Measurements from ENCODE around the gene CRYGD. TPM values are rescaled to one million over a fixed set of nuclear protein-coding genes. Genes with fewer than 3 reads are reported as not detected.

Gene CRYGD
- polyA plus RNA-seq, 2 of the 4 experiments (the other 2 are of a cell fraction) = not detected

DNA sequence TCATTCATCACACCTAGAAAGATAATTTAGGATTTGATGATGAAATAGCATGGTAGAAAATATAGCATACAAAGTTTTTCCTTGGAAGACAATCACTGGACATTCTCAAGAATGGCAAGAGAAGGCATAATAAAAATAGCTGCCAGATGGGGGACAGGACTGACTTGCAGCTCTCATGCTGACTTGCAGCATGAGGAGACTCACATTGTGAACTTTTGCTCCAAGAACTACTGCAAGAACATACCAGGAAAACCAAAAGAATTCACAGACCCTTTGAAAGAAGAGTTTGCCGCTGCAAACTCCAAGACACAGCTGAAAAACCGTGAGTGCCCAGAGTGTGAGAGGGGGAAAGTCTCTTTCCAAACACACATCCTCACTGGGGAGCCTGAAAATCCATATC, 47.0 kb downstream of the CRYGD start:
- 69% methylated on average over 2 of the region's 2 CpGs for WGBS (ENCODE audit: missing lambda C conversion rate)
- Histone ChIP-seq H3K9me3 (no peaks in the 10 kb centered on the region), H3K27ac (no peak overlapping the region), H3K4me1 (no peaks in the 10 kb centered on the region), H3K4me2 (no peak overlapping the region), H3K4me3 (no peak overlapping the region)
- ChIA-PET CTCF (interaction anchor here (1.1 to 14.0 kb wide), 4 partner anchors 9 to 331 kb away, joined by 3 to 202 read pairs (median 5); no protein-coding TSS in a partner anchor), POLR2A (no interaction called here)
- FAIRE-seq = no peak
- TF ChIP-seq, protein P1, sequence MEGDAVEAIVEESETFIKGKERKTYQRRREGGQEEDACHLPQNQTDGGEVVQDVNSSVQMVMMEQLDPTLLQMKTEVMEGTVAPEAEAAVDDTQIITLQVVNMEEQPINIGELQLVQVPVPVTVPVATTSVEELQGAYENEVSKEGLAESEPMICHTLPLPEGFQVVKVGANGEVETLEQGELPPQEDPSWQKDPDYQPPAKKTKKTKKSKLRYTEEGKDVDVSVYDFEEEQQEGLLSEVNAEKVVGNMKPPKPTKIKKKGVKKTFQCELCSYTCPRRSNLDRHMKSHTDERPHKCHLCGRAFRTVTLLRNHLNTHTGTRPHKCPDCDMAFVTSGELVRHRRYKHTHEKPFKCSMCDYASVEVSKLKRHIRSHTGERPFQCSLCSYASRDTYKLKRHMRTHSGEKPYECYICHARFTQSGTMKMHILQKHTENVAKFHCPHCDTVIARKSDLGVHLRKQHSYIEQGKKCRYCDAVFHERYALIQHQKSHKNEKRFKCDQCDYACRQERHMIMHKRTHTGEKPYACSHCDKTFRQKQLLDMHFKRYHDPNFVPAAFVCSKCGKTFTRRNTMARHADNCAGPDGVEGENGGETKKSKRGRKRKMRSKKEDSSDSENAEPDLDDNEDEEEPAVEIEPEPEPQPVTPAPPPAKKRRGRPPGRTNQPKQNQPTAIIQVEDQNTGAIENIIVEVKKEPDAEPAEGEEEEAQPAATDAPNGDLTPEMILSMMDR (IDR thresholded peaks at IDR 0.05) = no peak
- ATAC-seq = no peak
- no peak for DNase-seq (ENCODE audit: low read depth in 1 of 2, low spot score in 1 of 2)

DNA sequence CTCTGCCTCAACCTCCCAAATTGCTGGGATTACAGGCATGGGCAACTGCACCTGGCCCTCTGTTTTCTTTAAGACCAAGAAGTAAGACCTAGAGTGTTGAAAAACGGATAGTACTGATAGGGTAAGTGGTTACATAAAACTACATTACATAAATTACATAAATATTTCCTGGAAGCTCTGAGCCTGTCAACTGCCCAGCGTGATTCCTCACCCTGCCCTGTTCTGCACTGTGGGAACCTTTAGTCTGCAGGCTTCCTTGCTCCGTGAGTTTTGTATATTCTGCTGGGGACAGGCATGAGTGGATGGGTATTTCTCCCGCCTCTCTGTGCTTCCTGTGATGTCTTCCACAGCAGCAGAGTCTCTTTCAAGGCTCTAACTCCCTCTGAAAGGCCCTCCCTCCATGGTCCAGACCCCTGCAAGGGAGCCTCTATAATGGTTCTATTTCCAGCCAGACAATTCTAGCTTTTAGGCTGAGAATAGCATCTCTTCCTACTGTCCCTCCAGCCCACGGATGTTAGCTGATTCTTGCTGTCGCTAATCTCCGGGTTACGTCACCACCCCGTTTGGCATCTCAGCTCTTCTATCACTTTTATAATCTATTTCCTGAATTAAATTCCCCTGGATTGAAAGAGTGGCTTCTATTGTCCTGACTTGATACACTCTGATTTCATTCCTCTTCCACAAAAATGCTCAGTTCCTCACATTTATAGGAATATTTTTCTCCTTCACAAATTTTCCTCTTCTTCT, 49.5 kb downstream of the CRYGD start:
- H3K4me1 ChIP-seq = no peaks in the 10 kb centered on the region
- FAIRE-seq = no peak
- ATAC-seq = no peak
- no peak for DNase-seq (ENCODE audit: low read depth in 1 of 2, low spot score in 1 of 2)
- 65% methylated on average over 9 of the region's 9 CpGs for WGBS (ENCODE audit: missing lambda C conversion rate)
- no peaks in the 10 kb centered on the region for H3K9me3 ChIP-seq
- no peak overlapping the region for H3K4me3 ChIP-seq
- no peak for TF ChIP-seq EHF (CRISPR knock-in tag; IDR thresholded peaks at IDR 0.05)
- no peak for TF ChIP-seq NR3C1 (IDR thresholded peaks at IDR 0.05)
- TF ChIP-seq CBX8 (IDR thresholded peaks at IDR 0.05) = no peak
- TF ChIP-seq BHLHE40 (IDR thresholded peaks at IDR 0.05; ENCODE audit: low read depth, low read length) = no peak
- TF ChIP-seq ZSCAN20 (CRISPR knock-in tag; IDR thresholded peaks at IDR 0.05) = no peak
- TF ChIP-seq TP53 (CRISPR knock-in tag; IDR thresholded peaks at IDR 0.05) = no peak
- TF ChIP-seq, protein P2, sequence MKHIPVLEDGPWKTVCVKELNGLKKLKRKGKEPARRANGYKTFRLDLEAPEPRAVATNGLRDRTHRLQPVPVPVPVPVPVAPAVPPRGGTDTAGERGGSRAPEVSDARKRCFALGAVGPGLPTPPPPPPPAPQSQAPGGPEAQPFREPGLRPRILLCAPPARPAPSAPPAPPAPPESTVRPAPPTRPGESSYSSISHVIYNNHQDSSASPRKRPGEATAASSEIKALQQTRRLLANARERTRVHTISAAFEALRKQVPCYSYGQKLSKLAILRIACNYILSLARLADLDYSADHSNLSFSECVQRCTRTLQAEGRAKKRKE (CRISPR knock-in tag; IDR thresholded peaks at IDR 0.05; ENCODE audit: low read depth) = no peak
- TF ChIP-seq MYC (IDR thresholded peaks at IDR 0.05; ENCODE audit: borderline replicate concordance, low read length) = no peak
- TF ChIP-seq, protein P3, sequence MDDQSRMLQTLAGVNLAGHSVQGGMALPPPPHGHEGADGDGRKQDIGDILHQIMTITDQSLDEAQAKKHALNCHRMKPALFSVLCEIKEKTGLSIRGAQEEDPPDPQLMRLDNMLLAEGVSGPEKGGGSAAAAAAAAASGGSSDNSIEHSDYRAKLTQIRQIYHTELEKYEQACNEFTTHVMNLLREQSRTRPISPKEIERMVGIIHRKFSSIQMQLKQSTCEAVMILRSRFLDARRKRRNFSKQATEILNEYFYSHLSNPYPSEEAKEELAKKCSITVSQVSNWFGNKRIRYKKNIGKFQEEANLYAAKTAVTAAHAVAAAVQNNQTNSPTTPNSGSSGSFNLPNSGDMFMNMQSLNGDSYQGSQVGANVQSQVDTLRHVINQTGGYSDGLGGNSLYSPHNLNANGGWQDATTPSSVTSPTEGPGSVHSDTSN (IDR thresholded peaks at IDR 0.05) = no peak
- TF ChIP-seq SMC3 (IDR thresholded peaks at IDR 0.05) = no peak
- TF ChIP-seq ZNF302 (CRISPR knock-in tag; IDR thresholded peaks at IDR 0.05) = no peak
- TF ChIP-seq, protein P4, sequence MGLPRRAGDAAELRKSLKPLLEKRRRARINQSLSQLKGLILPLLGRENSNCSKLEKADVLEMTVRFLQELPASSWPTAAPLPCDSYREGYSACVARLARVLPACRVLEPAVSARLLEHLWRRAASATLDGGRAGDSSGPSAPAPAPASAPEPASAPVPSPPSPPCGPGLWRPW (IDR thresholded peaks at IDR 0.05) = no peak
- TF ChIP-seq TFCP2L1 (CRISPR knock-in tag; IDR thresholded peaks at IDR 0.05) = no peak
- no peak overlapping the region for H3K4me2 ChIP-seq
- CTCF ChIA-PET = interaction anchor here (0.5 to 14.0 kb wide), 4 partner anchors 11 to 379 kb away, joined by 3 to 202 read pairs (median 5); no protein-coding TSS in a partner anchor
- no peak overlapping the region for H3K27ac ChIP-seq
- POLR2A ChIA-PET = no interaction called here

DNA sequence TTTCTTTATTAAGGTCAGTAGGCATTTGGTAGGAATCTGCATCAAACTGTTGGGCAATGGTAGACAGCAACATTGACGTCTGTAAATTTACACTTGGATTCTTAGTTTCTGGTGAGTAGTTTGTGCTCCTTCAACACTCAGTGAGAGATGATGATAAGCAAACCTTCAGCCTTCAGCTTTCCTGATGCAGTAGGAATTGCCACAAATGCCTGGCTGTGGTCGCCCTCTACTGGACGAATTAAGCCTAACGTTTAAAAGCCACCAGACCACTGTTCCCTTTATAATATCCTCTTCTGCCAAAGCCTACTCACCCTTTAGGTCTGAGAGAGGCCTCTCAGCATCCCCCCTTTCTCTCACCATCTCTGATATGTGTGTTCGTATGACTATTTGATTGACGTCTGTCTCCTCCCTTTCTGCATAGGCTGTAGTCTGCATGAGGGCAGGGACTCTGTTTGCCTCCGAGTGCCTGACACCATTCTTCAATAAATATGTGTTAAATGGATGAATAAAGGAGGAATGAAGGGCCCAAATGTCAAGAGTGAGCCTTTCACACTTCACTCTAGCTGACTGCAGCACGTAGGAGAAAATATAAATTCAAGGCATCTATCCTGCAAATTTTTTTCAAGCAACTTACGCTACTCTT, 52.0 kb downstream of the CRYGD start:
- WGBS (ENCODE audit: missing lambda C conversion rate) = 22% methylated on average over 9 of the region's 9 CpGs
- H3K4me1 ChIP-seq = no peaks in the 10 kb centered on the region
- no peaks in the 10 kb centered on the region for H3K9me3 ChIP-seq
- POLR2A ChIA-PET = interaction anchor here (1.0 kb wide), 1 partner anchor 327 kb away, joined by 4 read pairs; no protein-coding TSS in a partner anchor
- H3K27ac ChIP-seq = no peak overlapping the region
- peak; percentile 95 to 97 for ATAC-seq
- FAIRE-seq = peak; percentile 49
- CTCF ChIA-PET = interaction anchor here (0.6 to 14.0 kb wide), 38 partner anchors 8 to 1340 kb away, joined by 3 to 202 read pairs (median 3); partner anchors contain the start of genes CCNYL1 and FZD5
- no peak overlapping the region for H3K4me2 ChIP-seq
- peak; percentile 54 to 69 for DNase-seq (ENCODE audit: low read depth in 1 of 2, low spot score in 1 of 2)
- no peak for TF ChIP-seq NFE2L2 (conservative IDR thresholded peaks at IDR 0.05; ENCODE audit: low read length)
- TF ChIP-seq, protein P1 (IDR thresholded peaks at IDR 0.05) = peak; percentile 87
- peak; percentile 82 for TF ChIP-seq SMC3 (IDR thresholded peaks at IDR 0.05)
- no peak for TF ChIP-seq HOXB13 (CRISPR knock-in tag; IDR thresholded peaks at IDR 0.05; ENCODE audit: low read depth)
- TF ChIP-seq RAD21 (conservative IDR thresholded peaks at IDR 0.05 in 1 of 2, IDR thresholded peaks at IDR 0.05 in 1 of 2) = peak; percentile 91
- TF ChIP-seq MYC (IDR thresholded peaks at IDR 0.05; ENCODE audit: borderline replicate concordance, low read length) = no peak
- no peak for TF ChIP-seq CEBPB (IDR thresholded peaks at IDR 0.05)
- H3K4me3 ChIP-seq = no peak overlapping the region

All from A549 (cell line).